SIG-M5 (cell line): ENCODE data around the gene RERE.
A peak's percentile ranks its signal among the peaks of the same experiment; 100 is the strongest.

Source experiments
- DNase-seq: peaks from one replicate; lab custom pipeline; 2025; lab: John Stamatoyannopoulos, UW

The RERE gene

DNA sequence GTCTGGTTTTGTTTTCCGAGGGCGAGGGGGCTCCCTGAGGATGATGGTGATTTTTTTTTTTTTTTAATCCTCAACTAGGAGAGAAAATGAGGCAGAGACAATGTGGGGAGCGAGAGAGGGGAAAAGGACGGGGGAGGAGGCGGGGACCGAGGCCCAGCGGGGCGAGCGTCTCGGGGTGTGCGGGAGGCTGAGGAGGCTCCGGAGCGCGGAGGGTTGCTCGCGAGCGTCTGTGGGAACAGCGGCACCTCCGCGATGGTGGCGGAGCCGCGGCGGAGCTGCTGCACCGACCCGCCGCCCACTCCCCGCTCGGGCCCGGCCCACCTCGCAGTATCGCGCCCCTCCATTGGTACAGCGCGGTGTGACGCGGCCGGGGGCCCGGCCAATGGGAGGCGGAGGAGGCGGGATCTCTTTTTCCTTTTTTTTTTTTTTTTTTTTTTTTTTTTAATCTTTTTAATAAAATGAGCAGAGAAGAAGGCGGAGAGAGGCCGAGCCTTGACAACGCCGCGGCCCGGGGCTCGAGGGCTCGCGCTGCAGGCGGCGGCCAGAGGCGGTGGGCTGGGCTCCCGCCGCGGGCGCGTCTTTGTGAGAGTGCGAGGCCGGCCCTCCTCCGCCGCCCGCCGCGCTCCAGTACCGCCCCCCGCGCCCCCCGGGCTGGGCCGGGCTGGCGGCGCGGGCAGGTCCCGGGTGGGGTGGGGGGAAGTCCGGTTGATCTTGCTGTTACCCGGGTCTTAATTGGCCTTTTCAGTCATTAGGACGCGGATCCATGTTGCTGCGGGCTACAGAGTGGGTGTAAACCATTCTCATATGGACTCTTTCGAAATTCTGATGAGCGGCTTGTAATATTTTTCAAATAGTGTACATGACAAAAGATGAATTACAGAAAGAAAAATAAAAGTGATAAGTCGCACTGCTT, at the start of gene RERE:
RERE (minus strand) TSS at position 229 of the 913 bp plus-strand sequence.
- peak; percentile 16 for DNase-seq

DNA sequence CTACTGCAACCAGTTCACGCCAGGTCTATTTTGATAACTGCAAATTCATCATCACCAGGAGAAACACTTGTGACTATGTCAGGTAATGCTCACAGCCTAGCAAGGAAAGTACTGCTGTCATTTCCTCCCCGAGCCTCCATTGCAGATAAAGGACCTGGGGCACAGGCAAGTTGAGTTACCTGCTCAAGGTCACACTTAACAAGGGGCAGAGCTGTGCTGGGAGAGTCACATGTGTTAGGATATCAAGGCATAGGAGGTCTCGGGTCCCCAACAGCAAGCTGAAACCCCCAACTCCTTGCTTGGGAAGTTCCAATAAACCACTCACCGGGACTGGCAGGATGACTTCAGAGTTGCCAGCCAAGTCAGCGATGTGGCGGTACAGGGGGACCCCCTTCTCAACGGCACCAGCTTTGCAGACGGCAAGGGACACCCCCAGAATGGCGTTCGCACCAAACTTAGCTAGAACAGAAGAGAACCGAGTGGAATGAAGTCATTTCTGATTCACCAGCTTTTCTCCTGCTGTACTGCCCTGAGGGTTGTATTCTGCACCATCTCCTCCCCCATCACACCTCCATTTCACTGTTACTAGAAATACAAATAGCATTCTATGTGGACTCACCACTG, 49.5 kb upstream of the RERE start:
- no peak for DNase-seq

DNA sequence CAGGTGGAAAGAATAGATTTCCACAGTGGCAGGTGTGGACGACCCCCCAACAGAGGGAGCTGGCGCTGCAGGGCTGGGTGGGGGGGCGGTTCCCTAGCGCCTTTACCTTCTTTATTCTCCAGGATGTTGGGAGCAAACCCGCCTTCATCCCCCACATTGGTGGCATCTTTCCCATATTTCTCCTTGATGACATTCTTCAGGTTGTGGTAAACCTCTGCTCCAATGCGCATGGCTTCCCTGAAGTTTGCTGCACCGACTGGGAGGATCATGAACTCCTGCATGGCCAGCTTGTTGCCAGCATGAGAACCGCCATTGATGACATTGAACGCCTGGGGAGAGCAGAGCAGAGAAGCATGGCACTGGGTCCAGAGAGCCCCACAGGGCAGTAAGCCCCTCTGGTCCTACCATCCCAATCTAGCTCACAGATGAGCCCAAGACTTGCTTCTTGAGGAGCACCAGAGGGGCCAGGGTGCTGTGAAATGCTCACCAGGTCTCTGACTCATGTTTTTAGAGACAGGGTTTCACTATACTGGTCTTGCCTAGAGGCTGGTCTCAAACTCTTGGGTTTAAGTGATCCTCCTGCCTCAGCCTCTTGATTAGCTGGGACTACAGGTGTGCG, 48.8 kb upstream of the RERE start:
- no peak for DNase-seq

DNA sequence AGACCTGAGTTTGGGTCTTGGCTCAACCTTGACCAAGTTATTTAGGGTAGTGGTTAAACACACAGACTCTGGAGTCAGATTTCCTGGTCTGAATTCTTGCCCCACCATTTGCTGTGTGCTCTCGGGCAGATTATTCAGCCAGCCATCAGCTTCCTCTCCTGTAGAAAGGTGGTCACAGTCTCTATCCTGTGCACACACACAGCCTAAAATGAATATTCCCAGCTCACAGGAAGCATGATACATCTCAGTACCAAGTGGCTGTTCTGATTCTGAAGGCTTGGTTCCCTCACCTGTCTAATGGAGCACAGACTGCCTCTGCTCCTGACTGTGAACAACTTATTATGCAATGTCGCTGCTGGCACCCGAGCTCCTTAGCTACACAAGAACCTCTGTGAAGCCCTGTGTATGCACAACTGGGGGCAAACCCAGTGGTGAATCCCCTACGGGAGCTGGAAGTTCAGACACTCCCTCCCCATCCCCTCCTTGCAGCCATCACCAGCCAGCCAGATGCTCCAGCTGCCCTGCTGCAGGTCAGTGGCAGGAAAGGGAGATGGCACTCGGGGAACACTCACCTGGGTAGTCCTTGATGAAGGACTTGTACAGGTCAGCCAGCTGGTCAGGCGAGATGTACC, 47.4 kb upstream of the RERE start:
- no peak for DNase-seq

DNA sequence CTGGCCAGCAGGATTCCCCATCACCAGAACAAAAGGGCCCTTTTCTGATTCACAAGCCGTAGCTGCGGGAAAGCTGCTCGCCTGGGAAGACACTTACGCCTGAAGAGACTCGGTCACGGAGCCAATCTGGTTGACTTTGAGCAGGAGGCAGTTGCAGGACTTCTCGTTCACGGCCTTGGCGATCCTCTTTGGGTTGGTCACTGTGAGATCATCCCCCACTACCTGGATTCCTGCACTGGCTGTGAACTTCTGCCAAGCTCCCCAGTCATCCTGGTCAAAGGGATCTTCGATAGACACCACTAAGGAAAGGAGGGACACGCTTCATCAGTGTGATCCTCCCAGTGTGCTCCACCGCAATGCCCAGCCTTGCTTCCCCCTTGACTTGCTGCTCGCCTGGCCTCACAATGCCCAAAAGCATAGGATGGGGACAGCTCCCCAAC, 46.4 kb upstream of the RERE start:
- no peak for DNase-seq

DNA sequence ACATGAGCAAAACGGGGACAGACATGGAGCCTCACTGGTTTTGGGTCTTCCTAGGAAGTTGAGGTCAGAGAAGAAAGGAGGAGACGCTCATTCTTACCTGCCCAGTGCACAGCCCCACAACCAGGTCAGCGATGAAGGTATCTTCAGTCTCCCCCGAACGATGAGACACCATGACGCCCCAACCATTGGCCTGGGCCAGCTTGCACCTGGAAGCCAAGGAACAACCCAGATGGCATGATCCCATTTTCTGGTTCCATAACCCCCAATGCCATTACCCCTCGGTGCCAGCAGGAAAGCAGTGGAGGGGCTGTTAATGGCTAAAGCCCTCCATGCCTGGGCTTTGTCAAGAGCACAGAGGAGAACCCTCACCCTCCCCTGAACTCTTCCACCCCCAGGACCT, 45.7 kb upstream of the RERE start:
- DNase-seq, result no peak

DNA sequence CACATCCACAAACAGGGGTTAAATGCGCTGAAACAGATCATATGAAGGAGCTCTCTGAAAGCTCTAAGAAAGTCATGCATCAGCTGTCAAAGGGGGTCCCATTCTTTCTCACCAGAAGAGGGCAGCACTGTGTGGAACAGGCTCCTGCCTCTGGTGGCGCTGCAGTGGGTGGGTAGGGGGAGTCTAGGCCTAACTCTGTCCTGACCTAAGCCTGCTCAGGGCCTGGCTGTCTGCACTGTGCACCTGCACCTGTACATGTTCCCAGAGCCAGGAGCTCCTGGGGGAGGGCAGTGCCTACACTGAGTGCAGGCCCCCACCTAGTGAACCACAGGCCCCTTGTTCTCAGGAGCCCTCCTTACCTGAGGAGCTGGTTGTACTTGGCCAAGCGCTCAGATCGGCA, 45.1 kb upstream of the RERE start:
- DNase-seq, result no peak

DNA sequence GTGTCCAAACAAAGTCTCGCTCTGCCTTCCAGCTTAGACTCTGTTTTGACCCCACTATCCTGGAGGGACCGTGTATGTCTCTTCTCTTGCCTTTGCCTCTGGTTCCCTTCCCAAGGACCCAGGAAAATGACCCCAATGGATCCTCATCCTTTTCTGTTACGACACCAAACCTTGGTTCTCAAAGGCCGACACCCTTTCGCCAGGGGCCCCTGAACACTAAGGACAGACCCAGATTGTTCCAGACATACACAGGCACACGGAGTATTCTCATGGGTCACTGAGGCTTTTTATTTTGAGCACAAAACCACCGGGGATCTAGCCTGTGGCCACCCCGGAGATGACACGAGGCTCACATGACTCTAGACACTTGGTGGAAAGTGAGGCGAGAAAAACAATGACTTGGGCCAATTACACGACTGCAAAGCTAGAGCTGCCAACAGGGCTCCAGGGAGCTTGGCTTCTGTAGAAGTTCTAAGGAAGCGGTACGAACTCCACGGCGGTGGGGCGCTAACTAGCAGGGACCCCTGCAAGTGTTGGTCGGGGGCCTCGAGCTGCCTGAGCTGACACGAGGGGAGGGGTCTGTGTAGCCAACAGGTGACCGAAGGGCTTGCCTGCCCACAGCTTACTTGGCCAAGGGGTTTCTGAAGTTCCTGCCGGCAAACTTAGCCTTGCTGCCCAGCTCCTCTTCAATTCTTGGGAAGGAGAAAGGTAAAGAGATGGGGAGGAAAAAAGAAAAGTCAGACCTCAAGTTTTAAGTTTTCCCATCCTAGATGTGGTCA, 43.5 kb upstream of the RERE start:
- no peak for DNase-seq

DNA sequence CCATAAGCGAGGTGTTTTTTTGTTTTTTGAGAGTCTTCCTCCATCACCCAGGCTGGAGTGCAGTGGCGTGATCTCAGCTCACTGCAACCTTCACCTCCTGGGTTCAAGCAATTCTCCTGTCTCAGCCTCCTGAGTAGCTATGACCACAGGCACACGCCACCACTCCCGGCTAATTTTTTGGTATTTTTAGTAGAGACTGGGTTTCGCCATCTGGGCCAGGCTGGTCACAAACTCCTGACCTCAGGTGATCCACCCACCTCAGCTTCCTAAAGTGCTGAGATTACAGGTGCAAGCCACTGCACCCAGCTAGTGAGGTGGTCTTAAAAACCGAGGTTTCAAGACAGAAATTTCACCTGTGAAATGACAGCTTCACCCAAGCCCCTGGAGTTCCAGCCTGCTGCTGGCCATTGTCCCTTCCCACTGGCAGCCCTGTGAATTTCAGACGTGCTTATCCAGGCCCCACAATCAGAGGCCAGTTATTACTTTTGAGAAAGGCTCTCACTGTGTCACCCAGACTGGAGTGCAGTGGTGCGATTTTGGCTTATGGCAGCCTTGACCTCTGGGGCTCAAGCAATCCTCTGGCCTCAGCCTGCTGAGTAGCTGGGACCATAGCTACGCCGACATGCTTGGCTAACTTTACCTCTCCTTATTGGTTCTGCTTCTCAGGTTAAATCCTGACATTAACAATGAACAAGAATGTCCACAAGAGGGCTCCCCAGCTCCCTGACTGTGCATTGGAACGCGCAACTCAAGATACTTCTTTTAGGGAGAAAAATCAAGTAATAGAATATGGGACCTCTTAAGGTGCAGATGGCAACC, 41.7 kb upstream of the RERE start:
- no peak for DNase-seq

DNA sequence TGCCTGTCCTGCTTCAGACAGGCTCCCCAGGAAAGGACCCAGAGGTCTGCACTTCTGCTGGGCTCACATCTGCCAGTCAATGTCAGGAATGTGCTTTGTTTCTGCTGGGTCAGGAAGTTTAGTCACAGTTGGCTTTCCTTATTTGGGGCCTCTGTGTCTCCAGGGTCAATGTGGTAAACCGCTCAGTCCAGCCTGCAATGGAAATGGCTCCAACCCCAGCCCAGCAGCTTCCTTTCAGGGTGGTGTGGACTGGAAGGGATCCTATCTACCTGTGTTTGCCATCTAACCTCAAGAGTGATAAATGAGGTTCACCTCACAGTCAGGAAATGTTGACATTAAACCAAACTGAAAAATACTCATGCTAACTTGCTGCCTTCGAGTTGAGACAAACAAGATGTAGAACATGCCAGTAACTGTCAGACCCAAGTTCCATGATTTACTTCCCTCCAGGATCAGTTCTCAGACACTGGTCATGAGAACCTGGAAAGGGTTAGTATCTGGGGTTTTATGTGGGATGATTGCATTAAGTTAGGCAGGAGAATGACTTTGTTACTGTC, 40.8 kb upstream of the RERE start:
- no peak for DNase-seq

DNA sequence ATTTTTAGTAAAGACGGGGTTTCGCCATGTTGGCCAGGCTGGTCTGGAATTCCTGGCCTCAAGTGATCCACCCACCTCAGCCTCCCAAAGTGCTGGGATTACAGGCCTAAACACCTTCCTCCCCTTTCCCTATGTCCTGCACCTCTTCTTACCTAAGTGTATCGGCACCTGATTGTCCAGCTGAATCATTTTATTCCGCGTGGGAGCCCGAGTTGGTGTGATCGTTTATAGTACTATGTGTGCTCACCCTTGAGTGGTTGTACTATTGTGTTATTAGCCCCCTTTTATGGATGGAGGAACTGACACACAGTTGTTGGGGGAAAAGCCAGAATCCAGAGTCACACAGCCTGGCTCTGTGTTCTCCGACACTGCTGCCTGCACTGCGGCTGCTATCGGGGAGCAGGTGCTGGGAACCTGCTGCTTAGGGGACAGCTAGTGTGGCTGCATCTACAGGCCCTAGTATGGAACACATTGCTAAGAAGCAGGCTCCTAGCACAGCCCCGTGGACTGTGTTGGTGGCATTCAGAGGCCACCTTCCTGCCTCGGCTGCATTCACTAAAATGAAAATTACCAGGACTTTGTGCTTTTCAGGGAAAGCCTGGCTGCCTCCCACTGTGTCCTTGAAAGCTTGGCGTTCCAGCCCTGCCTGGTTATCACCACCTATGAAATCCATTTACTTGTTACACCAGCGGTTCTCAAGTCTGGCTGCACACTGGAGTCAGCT, 39.4 kb upstream of the RERE start:
- DNase-seq, result no peak

DNA sequence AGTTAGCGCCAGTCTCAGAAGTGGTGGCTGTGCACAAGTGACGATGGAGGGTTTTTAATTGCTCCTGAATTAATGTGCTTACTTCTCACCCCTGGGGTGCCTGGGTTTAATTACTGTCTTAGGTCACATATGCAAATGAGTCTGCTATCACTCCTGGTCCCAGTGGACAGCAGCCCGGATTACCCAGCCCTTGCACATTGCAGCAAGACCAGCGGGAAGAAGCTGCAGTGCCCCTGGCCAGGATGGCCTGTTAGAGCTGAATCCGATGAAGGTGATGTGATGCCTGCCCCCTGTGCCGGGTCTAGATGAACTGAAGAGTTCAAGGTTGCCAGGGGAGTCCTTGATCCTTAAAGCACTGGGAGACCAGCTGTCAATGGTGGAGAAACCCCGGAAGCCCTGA, 36.8 kb upstream of the RERE start:
- no peak for DNase-seq

DNA sequence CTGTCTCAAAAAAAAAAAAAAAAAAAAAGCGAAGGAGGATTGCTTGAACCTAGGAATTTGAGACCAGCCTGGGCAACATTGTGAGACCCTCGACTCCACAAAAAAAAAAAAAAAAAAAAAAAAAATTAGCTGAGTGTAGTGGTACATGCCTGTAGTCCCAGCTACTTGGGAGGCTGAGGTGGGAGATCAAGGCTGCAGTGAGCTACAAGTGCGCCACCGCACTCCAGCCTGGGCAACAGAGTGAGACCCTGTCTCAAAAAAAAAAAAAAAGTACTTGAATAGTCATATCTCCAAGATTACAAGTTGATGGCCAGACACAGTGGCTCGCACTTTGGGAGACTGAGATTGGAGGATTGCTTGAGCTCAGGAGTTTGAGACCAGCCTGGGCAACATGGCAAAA, 33.6 kb upstream of the RERE start:
- no peak for DNase-seq

DNA sequence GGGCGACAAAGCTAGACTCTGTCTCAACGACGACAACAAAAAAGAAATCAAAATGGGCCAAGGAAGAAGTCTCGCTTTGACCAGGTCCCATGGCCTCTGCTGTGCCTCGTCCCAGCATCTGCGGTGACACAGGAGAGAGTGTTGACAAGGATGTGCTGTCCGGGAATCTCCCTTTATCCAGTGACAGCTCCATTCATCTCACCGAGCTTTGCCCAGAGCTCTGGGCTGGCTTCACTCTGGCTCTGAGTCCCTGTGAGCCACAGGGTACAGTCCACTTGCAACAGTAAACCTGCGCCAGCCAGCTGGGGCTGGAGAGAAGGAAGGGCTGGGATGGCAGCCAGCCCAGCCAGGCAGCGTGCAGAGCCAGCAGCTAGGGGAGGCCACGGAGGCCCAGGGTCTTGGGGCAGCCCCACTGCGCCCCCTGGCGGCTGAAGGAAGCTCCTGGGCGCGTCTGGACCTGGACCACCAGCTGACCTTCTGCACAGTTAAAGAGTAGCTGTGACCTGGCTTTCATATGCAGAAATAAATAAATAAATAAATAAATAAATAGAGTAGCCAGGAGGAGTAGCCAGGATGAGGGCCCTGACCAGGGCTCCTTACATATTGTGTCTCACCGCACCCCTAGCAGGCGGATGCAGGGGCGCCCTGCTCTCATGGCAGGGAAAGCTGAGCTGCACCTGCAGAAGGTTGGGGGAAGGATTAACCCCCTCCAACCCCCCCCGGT, 31.4 kb upstream of the RERE start:
- no peak for DNase-seq

DNA sequence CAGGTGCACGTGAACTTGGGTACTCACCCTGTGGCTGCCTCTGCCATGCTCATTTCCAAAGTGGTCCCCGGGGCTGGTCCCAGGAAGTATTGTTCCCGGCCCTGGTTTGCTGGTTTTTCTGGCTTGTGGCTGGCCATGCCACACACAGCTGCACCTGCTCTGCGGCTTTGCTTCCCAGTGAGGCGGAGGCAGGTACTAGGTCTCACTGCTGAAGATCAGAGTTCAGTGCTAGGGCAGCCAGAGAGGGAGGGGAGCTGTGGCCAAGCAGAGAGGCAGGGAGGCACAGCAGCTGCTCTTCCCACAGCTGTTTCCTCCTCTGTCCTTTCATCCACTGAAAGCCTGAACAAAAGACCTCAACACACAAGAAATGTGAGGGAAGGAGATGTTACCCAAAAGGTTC, 30.6 kb upstream of the RERE start:
- DNase-seq, result no peak

DNA sequence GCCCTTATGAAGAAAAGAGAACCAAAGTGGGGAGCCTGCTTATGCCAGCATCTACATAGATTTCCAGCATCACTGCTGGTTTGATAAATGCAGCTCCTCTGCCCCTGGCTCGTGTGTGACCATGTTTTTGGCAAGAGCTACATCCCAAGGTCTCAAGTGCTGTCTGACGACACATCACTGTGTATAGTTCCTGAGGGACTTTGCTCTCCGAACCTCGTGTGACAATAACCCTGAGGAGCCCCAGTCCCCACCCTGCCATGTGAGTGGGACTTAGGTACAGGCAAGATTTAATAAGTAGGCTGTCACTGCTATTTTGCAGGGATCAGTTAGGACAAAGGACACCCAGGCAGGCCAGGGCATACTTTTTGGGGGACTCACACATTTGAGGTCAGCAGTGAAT, 28.8 kb upstream of the RERE start:
- no peak for DNase-seq

DNA sequence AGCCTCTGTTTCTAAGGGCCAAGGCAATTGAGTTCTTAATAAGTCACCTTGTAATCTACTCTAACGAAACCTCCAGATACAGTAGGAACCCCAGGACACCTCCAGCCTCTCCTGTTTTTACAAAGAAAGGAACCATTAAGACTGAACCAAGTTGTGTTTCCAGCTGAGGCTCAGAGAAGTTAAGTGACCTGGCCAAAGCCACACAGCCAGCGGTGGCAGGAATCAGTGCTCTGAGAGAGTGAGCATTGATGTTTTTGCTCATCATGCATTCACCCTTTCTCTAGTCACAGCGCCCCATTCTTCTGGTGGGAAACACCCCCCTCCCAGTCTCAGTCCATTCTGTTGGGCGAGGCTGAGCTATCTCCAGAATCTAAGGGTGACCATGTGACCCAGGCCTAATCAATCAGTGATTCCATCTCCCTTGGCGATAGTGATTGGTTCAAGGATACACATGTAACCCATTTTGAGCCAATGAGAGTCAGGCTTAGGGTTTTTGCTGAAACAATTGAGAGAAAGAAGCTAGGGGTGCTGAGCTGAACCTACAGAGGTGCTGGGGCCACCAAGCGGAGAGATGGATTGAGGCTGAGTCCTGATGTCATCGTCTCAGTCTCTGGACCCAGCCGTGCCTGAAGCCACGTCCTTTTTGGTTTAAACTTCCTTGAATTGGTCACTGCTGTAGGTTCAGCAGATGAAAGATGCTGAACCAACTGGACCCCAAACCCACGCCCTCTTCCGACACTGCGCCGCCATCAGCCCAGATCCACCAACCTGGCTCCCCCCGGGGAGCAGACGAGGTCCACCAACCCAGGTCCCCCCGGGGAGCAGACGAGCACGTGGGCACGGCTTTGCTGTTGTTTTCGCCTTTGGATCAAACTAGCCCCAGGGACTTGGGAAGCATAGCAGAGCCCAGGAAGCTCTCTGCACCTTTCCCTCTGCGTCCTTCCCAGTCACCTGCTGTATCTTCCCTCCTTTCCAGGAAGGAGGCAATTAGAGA, 28.0 kb upstream of the RERE start:
- DNase-seq, result no peak

DNA sequence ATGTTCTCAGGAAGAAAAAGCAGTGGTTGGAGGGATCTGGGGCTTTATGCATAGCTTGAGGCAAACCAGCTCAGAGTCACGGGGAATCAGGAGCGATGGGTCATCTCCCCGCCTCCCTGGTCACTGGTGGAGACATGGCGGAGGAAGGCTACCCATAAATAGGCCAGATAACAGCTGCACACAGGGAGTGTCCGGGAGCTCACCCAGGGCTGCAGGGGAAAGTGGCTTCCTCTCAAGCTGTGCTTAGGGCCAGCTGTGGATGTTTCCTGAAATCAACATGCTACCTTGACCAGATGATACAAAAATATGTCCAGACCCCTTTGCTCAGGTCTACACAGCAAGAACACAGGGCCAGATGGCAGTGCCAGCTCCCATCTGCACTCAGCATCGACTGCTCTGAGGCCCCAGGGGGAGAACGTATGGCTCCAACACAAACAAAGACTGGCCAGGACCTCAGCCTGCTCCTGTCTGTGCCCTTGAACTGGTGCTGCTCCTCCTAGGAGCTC, 27.1 kb upstream of the RERE start:
- DNase-seq, result no peak
